Hepatocyte (in vitro differentiated cells): ENCODE measurements around the gene VEGFD. TPM values are rescaled to one million over a fixed set of nuclear protein-coding genes. Genes with fewer than 3 reads are reported as not detected.

ENCODE experiments used
- DNase-seq: peaks from one replicate; pipeline ENCODE4 v3.0.0-alpha.2; 2016; ENCODE audit warnings: low spot score
- H2AFZ ChIP-seq: fragments of 200-600 bp; sonication (generic); 2 replicates; pipeline ENCODE4 v1.6.0; 2016; ENCODE audit warnings: antibody characterized with exemption, mild to moderate bottlenecking
- H3K27ac ChIP-seq: fragments of 200-600 bp; sonication (generic); 2 replicates; pipeline ENCODE4 v1.5.1; 2016; ENCODE audit warnings: mild to moderate bottlenecking
- H3K27me3 ChIP-seq: fragments of 200-600 bp; sonication (generic); 2 replicates; pipeline ENCODE4 v1.6.1; 2016
- H3K36me3 ChIP-seq: fragments of 200-600 bp; sonication (generic); replicated peaks from 2 replicates; pipeline ENCODE4 v1.5.1; 2016; ENCODE audit warnings: low read depth; ENCODE audit not compliant: insufficient read depth
- H3K4me1 ChIP-seq: fragments of 200-600 bp; sonication (generic); 2 replicates; pipeline ENCODE4 v1.5.1; 2016; ENCODE audit warnings: mild to moderate bottlenecking, moderate library complexity; ENCODE audit not compliant: insufficient read depth
- H3K4me2 ChIP-seq: fragments of 200-600 bp; sonication (generic); 2 replicates; pipeline ENCODE4 v1.6.0; 2016
- H3K4me3 ChIP-seq: fragments of 200-600 bp; sonication (generic); 2 replicates; pipeline ENCODE4 v1.5.1; 2016; ENCODE audit warnings: mild to moderate bottlenecking
- H3K79me2 ChIP-seq: fragments of 200-600 bp; sonication (generic); 2 replicates; pipeline ENCODE4 v1.6.0; 2017; ENCODE audit warnings: mild to moderate bottlenecking
- H3K9me2 ChIP-seq: fragments of 200-600 bp; sonication (generic); replicated peaks from 2 replicates; pipeline ENCODE4 v1.6.0; 2017; ENCODE audit warnings: mild to moderate bottlenecking; ENCODE audit not compliant: insufficient read depth
- H3K9me3 ChIP-seq: fragments of 200-600 bp; sonication (generic); 2 replicates; pipeline ENCODE4 v1.5.1; 2016; ENCODE audit warnings: low read depth, mild to moderate bottlenecking
- H4K20me1 ChIP-seq: fragments of 200-600 bp; sonication (generic); 2 replicates; pipeline ENCODE4 v1.6.0; 2016; ENCODE audit warnings: mild to moderate bottlenecking; ENCODE audit not compliant: insufficient read depth, poor library complexity, severe bottlenecking
- EZH2 ChIP-seq: fragments of 200-600 bp; sonication (generic); IDR thresholded peaks from 2 replicates; pipeline ENCODE4 v1.6.1; 2016; ENCODE audit warnings: antibody characterized with exemption, mild to moderate bottlenecking, borderline replicate concordance
- EZH2phosphoT487 ChIP-seq: fragments of 200-600 bp; sonication (generic); IDR thresholded peaks from one replicate; pipeline ENCODE4 v1.6.1; 2018; ENCODE audit warnings: antibody characterized with exemption, mild to moderate bottlenecking, low read depth, moderate library complexity; ENCODE audit not compliant: unreplicated experiment, severe bottlenecking
- WGBS: methylation state at CpG from one replicate; pipeline ENCODE4 v1.1.6; 2016; ENCODE audit warnings: low lambda C conversion rate; ENCODE audit errors: missing lambda C conversion rate; 5-methylcytosine and 5-hydroxymethylcytosine counted together
- polyA plus RNA-seq: library from polyadenylated mRNA; unstranded; fragments of >200 nt; fragmentation: Nextera tagmentation; extraction: Ambion mirVana; gene quantifications from 2 replicates; pipeline ENCODE4 v1.2.1, GENCODE V29; 2016
- total RNA-seq: library from RNA; depleted of rRNA; stranded (reverse); fragments of >200 nt; gene quantifications from 2 replicates; pipeline ENCODE4 v1.2.3, GENCODE V29; 2014
- TF ChIP-seq, protein P1 (sequence below): fragments of 200-600 bp; sonication (generic); IDR thresholded peaks from 2 replicates; pipeline ENCODE4 v1.5.1; 2016; ENCODE audit warnings: antibody characterized with exemption, mild to moderate bottlenecking; ENCODE audit not compliant: poor library complexity

VEGFD gene
- total and polyA plus RNA-seq, 2 experiments from 2014 or later: 0.39 to 0.80 TPM

DNA sequence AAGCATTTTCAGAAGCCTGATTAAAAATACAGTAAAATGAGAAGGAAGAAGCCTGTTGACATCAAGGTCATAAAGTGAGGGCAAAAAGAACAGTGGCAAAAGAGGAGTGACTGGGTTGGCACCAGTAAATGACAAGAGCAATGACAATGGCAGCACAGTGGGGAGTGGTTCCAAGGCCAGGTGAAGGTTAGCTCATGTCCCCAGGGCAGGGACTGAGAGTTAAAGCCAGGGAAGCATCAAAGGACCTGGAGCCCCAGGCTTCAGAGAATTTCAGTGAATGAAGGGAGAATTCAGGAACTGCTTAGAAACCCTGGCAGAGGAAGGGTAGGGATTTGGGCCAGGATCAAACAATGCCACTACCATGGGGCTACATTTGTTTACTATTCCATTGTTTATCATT lies 40.1 kb downstream of the VEGFD start:
- Histone ChIP-seq H3K27ac (no peak overlapping the region), H4K20me1 (no peaks in the 10 kb centered on the region), H3K79me2 (no peaks in the 10 kb centered on the region), H3K4me1 (peaks cover 5% of the 10 kb centered on the region), H3K36me3 (no peaks in the 10 kb centered on the region), H3K27me3 (no peaks in the 10 kb centered on the region), H2AFZ (no peak overlapping the region), H3K4me2 (no peak overlapping the region), H3K9me2 (no peaks in the 10 kb centered on the region), H3K4me3 (no peak overlapping the region), H3K9me3 (no peaks in the 10 kb centered on the region)
- TF ChIP-seq EZH2: no peak
- TF ChIP-seq, protein P1, sequence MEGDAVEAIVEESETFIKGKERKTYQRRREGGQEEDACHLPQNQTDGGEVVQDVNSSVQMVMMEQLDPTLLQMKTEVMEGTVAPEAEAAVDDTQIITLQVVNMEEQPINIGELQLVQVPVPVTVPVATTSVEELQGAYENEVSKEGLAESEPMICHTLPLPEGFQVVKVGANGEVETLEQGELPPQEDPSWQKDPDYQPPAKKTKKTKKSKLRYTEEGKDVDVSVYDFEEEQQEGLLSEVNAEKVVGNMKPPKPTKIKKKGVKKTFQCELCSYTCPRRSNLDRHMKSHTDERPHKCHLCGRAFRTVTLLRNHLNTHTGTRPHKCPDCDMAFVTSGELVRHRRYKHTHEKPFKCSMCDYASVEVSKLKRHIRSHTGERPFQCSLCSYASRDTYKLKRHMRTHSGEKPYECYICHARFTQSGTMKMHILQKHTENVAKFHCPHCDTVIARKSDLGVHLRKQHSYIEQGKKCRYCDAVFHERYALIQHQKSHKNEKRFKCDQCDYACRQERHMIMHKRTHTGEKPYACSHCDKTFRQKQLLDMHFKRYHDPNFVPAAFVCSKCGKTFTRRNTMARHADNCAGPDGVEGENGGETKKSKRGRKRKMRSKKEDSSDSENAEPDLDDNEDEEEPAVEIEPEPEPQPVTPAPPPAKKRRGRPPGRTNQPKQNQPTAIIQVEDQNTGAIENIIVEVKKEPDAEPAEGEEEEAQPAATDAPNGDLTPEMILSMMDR: no peak
- no peak for TF ChIP-seq EZH2phosphoT487
- DNase-seq: no peak

DNA sequence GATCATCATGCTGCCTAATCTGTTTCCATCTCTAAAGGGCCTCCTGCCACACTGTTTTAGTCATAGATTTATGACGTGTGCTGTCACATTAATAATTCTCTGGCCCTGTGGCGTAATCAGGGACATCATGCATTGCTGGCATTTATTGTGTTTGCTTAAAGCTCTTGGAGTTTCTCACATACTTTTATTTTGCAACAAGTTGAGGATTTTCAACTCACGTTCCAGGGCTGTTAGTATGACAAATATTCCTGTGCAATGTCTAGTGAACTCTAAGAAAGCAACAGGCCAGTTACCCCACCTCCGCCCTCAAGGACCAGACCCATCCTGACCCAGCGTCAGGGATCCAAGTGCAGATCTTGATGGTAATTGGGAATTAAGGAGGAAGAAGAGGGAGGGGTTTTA lies 41.1 kb downstream of the VEGFD start:
- Histone ChIP-seq H3K4me1 (peaks cover 5% of the 10 kb centered on the region), H3K27me3 (no peaks in the 10 kb centered on the region), H3K4me3 (no peak overlapping the region), H4K20me1 (no peaks in the 10 kb centered on the region), H3K36me3 (no peaks in the 10 kb centered on the region), H3K4me2 (no peak overlapping the region), H3K27ac (peak overlapping the region; percentile 42), H3K79me2 (no peaks in the 10 kb centered on the region), H3K9me2 (no peaks in the 10 kb centered on the region), H2AFZ (no peak overlapping the region), H3K9me3 (no peaks in the 10 kb centered on the region)
- 48% methylated on average over 5 of the region's 5 CpGs for WGBS
- DNase-seq: peak; percentile 73
- TF ChIP-seq EZH2: no peak
- no peak for TF ChIP-seq EZH2phosphoT487
- TF ChIP-seq, protein P1: no peak

DNA sequence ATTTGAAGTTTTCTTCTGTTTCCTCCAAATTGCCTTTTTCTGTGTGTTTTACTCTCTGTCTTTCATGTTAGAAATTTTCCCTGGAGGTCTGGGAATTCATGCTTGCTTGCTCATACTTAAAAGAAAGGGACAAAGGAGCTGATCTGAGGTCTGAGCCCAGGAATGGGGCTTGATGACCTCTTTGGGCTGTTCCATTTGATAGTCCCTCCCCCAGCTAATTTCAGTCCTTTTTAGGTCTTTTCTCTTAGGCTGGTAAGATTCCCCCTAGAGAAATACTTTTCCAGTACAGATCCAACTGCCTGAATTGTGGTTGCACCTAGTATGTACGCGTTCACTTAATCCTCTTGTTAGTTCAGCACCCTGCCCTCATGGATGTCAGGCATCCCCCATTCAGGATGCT lies 43.3 kb downstream of the VEGFD start:
- TF ChIP-seq EZH2 (no peak), EZH2phosphoT487 (no peak)
- TF ChIP-seq, protein P1: no peak
- no peak for DNase-seq
- Histone ChIP-seq H3K9me2 (no peaks in the 10 kb centered on the region), H3K27me3 (no peaks in the 10 kb centered on the region), H3K79me2 (no peaks in the 10 kb centered on the region), H3K9me3 (no peaks in the 10 kb centered on the region), H2AFZ (no peak overlapping the region), H3K4me3 (no peak overlapping the region), H4K20me1 (no peaks in the 10 kb centered on the region), H3K4me1 (peaks cover 5% of the 10 kb centered on the region), H3K36me3 (no peaks in the 10 kb centered on the region), H3K4me2 (no peak overlapping the region), H3K27ac (no peak overlapping the region)
- WGBS: 83% methylated on average over 2 of the region's 2 CpGs

DNA sequence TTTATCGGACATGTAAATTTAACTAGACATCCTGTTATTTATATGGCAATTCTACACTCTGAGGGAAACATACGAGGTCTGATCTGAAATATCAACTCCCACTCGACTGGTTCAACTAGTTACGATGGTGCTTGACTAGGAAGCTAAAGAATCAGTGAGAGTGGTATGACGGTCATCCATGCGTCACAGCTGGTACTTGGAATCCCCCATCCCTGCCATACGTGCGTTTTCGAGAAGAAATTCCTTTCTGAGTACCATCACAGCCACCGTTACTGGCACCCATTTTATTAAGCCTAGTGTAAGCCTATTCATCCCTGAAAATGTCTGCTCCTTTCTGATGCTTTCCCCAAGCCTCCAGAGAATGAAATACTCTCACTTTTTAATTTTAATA lies 48.2 kb downstream of the VEGFD start:
- Histone ChIP-seq H3K27ac (peak overlapping the region; percentile 88), H3K36me3 (no peaks in the 10 kb centered on the region), H2AFZ (peak overlapping the region; percentile 14), H3K9me3 (no peaks in the 10 kb centered on the region), H3K4me2 (peak overlapping the region; percentile 72), H3K27me3 (no peaks in the 10 kb centered on the region), H4K20me1 (no peaks in the 10 kb centered on the region), H3K4me3 (peak overlapping the region; percentile 27), H3K9me2 (no peaks in the 10 kb centered on the region), H3K79me2 (peaks cover 7% of the 10 kb centered on the region), H3K4me1 (no peaks in the 10 kb centered on the region)
- TF ChIP-seq, protein P1: no peak
- TF ChIP-seq EZH2: no peak
- TF ChIP-seq EZH2phosphoT487: no peak
- 52% methylated on average over 10 of the region's 10 CpGs for WGBS
- DNase-seq: peak; percentile 54
